Myocyte (in vitro differentiated cells): ENCODE results near the gene MAP4K4. TPM values are rescaled to one million over a fixed set of nuclear protein-coding genes. Genes with fewer than 3 reads are reported as not detected.

ENCODE experiments used
- DNase-seq: peaks from one replicate; pipeline ENCODE4 v3.0.0-alpha.2; 2012; ENCODE audit warnings: low read depth
- total RNA-seq: library from RNA; depleted of rRNA; stranded (reverse); fragments of >200 nt; gene quantifications from 2 replicates; pipeline ENCODE4 v1.2.3, GENCODE V29; 2014

Gene MAP4K4
- total RNA-seq, 1 donor from 2014 or later = 207 TPM

DNA sequence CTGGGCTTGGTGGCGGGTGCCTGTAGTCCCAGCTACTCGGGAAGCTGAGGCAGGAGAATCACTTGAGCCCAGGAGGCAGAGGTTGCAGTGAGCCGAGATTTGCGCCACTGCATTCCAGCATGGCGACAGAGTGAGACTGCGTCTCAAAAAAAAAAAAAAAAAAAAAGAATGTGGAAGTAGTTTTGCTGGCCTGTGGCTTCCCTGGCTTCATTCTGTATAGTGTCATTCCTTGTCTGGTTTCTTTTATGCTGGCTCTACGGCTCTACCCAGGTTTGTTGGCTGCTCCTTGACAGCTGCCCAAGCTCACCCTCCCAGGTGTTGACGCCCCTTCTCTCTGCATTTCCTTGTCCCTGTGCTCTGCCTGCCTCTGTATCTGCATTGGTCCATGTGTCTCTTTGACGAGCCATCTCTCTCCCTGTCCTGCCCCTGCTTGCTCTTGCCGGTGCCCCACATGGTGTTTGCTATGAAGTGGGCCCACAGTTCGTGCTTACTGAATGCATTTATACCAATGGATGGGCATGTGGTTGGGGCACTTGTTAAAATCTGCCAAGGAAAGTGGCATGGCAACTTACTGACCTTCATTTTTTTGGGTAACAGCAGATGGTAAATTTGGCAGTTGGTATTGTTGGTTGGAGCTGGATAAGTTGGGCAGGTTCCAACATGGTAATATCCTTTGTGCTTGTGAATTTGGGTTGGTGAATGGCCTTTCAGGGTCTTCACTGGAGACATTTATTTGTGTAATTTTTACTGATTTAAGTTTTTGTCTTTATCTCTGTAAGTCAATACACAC is 113.9 kb downstream of the MAP4K4 start:
- peak; percentile 61 for DNase-seq

DNA sequence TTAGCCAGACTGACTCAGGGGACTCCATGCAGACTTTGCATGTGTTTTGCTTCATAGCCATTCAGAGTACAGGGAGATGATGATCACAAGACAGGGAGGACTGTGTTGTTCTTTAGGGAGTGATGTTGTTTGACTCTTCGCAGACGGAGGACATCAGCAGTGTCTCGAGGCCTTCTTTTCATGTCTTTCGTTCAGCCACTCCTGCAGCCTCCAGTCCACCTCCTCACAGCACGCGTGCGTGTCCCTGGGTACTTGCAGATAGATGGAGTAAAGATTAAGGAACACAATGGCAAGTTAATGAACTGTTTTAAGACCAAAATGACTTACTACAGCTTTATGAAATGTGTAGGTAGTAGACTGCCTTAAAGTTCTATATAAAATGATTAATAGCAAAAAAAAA is 114.7 kb downstream of the MAP4K4 start:
- DNase-seq = no peak

GRCh38 chr2:101814752-101815151 is 117.2 kb downstream of the MAP4K4 start:
- DNase-seq = no peak

DNA sequence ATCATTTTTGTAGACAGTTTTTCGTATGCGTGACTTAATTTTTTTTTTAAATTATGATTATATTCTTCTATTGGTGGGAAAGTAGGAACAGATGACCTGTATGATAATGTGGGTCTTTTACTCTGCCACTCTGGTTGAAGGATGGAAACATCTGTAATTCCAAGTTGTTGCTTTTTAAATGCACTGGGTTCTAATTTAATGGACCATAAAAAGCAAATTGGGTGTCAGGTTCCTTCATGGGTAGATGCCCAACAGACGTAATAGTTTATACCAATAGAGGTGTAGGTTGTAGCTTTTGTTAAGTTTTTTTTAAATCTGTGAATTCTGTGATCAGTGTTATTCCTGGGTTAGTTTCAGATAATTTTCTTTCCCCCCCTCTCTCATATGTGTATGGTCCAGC is 117.6 kb downstream of the MAP4K4 start:
- DNase-seq = no peak

DNA sequence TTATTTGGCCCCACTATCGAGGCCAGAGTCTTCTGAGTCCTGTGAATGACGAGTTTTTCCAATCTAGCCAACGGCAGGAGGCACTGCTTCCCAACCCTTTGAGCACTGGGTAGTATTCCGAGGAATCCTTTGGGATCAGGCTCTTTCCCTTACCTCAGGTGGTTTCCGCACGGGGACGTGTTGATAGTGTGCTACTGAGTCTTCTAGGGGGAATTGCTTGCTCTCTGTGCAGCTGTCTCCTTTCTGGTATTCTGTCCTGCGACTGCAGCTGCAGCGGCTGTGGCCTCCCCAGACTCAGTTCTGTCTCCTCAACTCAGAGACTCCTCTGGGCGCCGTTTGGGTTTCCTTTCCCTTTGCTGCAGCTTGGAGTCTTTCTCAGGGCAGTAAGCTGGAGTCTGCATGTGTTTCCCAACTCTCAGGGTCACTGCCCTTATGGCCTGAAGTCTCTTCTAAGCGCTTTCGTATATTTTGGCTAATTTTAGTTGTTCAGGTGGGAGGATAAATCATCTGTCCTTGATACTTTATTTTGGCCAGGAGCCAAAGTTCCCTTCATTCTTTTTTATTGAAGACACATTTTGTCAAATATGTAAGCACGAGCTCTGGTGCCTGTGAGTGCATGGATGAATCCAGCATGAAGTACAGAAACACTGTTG is 118.4 kb downstream of the MAP4K4 start:
- DNase-seq = no peak

- no peak for DNase-seq
Observed at GRCh38 chr2:101816598-101816997, 119.1 kb downstream of the MAP4K4 start.

GRCh38 chr2:101817481-101817880 is 120.0 kb downstream of the MAP4K4 start:
- DNase-seq = no peak

DNA sequence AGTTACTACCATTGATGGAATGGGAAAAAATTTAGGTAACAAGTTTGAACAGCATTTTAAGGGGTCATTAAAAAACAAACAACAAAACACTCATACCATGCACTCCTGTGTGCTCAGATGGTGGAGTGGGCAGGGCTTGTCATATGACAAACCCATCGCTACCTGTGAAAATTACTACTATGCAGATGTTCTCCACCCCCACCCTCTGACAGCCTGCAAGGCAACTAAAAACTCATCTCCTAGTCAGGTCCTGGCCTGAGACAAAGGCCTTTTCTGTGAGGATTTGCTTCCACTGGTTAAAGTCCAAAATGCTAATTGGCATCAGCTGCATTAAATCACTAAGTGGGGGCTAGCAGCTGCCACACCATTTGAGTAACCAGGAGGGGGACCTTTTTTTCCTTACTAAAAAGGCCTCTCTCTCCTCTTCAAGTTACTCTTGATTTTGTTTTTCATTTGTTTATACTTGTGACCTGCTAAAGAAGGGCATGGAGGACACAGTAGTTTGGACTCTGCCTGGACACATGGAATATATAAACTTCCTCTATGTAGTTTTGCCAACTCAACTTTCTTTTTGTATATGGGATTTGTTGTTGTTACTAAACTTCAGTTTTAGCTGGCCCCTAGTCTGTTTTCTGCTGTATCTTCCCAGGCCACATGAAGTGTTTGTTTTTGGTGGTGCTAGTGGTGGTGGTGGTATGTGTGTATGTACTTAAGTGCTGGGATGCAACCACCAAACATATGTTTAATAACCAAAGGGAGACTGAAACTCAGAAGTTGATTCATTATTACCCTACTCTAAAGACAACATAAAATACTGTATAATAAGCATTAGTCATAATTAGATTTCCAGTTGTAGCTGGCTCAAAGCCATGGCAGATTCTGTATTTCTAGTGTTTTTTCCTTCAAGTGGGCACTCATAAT is 121.3 kb downstream of the MAP4K4 start:
- DNase-seq = no peak

DNA sequence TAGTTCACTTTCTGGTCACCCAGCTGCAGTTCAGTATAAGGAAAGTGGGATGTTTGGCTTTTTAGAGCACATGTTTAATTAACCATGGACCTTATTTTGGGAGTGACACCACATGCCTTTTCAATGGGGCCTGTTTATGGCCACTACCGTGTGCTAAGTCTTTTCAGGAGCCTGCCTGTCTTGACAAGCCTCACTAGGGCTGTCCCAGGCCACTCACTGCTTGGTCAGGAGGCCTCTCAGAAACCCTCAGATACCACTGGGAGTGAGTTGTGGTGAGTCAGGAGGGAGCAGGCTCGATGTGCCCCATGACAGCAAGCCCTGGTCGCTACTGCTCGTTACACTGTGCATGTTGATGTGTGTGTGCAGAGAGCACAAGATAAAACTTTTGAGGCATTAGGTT is 123.0 kb downstream of the MAP4K4 start:
- peak; percentile 92 for DNase-seq

- DNase-seq = no peak
Observed at GRCh38 chr2:101821059-101821805, 123.7 kb downstream of the MAP4K4 start.

DNA sequence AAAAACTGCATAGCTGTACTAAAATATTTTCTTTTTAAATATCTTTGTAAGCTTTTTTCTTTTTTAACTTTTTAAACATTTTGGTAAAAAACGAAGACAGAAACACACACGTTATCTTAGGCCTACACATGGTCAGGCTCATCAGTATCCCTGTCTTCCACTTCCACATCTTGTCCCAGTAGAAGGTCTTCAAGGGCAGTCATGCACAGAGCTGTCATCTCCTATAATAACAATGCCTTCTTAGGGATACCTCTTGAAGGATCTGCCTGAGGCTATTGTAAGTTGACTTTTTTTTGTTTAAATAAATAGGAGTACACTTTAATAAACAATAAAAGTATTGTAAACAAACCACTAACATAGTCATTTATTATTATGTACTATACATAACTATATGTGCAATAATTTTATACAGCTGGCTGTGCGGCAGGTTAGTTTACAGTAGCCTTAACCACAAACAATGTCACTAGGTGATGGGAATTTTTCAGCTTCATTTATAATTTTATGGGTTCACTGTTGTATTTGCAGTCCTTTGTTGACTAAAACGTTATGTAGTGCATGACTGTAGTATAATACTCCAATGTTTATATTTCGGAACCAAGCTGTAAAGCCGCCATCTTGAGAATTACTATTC is 124.4 kb downstream of the MAP4K4 start:
- no peak for DNase-seq

DNA sequence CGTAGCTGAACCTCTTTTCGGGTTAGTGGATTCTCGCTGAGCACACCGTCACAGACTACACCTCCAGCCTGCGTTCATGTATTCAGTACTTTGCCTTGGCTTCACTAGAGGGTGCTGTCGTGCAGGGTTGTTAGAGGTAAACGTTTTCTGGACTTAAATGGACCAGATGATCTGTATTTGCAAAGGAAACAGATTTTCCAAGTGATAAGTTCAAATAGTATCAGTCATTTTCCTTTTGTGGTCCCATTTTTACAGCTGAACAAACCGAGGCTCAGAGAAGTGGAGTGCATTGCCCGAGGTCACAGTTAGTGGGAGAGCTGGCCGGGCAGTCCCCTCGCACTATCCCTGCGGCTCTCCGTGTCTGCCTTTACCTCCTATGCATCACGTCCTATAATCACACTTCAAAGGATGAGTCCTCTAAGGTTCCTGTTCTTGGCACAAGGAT is 125.9 kb downstream of the MAP4K4 start:
- peak; percentile 57 for DNase-seq

DNA sequence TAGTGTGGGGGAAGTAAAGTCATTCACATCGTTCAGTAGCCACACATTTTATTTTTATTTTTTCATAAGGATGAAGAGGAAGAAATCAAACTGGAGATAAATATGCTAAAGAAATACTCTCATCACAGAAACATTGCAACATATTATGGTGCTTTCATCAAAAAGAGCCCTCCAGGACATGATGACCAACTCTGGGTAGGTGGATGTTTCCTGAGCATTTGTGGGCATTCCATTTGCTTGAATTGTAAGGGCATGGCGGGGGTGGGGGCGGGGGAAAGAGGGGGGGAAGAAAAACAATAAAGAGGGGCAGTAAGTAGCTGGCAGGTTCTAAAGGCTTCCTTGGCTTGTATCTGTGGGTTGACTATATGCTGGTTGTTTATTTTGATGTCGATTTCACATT is 126.4 kb downstream of the MAP4K4 start:
- no peak for DNase-seq

DNA sequence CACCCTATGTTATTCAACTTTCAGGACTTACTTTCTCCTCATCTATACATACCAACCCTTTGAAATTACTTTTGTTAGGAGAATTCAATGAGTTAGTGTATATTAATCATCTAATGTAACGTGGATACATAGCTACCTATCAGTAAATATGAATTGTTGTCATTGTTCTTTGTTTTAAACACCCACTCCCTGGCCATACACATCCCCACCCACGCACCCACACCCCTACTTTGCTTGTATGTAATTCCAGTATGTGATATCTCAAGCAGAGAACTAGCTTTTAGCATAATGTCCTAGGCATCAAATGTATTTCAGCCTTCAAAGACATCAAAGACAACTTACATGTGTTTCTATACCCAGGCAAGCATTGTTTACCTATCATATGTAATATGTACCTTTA is 129.2 kb downstream of the MAP4K4 start:
- DNase-seq = no peak

GRCh38 chr2:101827246-101827645 is 129.7 kb downstream of the MAP4K4 start:
- peak; percentile 71 for DNase-seq

GRCh38 chr2:101828257-101828656 is 130.8 kb downstream of the MAP4K4 start:
- no peak for DNase-seq

DNA sequence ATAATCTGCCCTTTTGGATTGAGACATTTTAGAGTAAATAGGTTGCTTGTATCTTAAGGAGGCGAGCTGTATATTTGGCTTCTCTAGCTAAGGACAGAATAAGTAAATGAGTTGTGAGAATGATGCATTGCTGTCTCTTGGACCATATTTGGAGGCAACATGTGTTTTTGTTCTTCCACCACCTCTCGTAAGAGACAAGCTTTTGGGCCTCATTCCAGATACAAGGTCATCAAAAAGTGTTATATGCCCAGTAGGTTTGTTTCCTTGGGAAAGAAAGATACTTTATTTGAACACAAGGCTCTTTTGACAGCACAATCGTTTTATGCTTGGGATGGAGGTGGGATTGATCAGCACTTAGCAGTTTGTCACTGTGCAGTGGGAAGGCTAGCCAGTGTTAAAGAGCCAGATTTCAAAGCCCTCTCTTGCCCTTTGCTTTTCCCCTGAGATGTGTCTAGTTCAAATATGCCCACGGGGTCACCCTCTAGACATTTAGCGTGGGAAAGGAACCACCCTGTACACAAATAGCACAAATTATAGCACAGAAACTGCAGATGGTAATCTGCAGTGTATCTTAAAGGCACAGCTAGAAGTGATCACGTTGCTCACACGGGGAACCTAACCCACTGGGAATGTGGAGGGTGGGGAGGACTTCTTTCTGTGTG is 131.3 kb downstream of the MAP4K4 start:
- DNase-seq = peak; percentile 15

DNA sequence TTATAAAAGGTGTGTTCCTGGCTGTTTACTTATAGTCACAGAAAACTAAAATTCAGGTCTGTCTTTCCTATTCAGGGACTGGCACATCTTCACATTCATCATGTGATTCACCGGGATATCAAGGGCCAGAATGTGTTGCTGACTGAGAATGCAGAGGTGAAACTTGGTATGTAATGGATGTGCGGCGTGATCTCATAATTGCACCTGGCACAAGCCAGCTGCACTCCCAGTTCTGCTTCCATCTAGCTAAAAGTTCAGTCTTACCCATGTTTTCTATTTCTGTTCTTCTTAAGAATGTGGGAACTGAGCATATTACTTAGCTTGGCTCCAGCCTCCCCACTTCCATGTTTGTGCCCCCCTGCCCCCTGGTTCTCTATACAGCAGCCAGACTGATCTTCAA is 131.9 kb downstream of the MAP4K4 start:
- no peak for DNase-seq

DNA sequence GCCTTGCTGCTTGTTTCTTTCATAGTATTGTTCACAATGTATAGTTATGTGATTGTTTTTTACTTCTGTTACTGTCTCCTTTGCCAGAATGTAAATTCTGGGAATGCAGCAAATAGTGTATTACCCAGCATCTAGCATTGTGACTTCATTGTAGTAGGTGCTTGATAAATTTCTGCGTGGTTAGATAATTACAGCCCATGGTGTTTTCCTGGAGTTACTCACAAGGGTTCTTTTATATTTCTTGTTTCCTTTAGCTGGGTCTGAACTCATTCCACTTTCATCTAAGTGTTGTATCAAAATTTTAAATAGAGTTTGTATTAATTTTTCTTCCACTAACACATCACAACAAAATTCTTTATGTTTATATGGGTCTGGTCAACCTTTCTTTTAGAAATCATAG is 132.6 kb downstream of the MAP4K4 start:
- DNase-seq = no peak

DNA sequence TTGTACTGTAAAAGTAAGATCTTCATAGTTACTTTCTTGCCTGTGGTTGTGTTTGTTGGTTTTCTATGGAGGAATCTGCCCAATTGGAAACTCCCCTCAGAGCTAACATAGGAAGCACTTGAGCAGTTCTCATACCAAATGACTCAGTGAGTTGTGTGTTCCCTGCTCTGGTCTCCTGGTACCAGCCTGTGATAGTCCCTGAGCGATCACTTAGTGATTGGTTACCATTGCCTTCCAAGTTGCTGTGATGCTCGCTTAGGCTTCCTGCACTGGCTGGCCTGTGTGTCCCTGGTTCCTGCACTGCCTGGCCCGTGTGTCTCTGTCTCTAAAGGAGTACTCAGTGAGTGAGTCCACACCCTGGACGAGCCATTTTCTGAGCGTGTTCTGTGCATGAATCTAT is 133.0 kb downstream of the MAP4K4 start:
- no peak for DNase-seq
